GM15510 (cell line): ENCODE measurements around the gene ACVR1B.

Source experiments
- POLR2A ChIP-seq: IDR thresholded peaks from 3 replicates; pipeline ENCODE4 v1.6.1; 2011; ENCODE audit warnings: borderline replicate concordance; ENCODE audit not compliant: insufficient read length; ENCODE audit errors: extremely low read depth

The ACVR1B gene

DNA sequence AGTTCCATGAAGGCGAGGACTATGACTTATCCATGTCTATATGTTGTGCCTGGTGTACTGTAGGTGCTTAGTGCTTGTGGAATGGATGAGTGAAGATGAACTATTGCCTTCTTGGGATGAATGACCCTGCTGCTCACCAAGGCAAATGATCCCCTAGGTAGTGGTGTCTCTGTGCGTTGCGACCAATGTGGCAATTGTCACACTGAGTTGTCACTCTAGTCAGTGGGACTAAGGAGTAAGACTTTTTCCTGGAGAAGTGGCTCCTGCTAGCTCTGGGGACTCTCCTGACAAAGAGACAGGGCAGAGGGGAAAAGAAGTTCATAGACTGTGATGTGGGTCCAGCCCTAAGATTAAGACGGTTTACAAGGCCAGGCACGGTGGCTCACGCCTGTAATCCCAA, 3.4 kb upstream of the ACVR1B start:
- no peak for TF ChIP-seq POLR2A

DNA sequence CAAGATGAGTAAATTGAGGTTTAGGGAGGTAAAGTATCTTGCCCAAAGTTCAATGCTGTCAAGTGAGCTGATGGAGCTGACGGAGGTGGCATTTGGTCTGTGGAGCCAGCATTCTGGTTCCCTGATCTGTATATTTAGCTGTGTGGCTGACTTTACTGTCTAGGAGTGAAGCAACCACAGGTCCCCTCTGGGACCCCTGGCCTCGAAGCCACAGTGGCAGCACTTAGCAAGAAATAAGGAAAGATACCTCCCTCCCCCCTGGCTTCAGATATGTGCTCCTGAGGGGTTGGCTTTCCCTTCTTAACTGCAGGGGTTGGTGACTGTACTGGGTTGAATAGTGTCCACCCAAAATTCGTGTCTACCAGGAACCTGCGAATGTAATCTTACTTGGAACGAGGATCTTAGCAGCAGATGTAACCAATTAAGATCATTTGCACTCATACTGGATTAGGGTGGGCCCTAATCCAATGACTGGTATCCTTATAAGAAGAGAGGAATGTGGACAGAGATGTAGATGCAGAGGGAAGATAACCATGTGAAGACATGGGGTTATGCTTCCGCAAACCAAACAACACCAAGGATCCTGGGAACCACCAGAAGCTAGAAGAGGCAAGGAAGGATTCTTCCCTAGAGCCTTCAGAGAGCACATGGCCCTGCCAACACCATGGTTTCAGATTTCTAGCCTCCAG, 2.0 kb upstream of the ACVR1B start:
- TF ChIP-seq POLR2A, result no peak

DNA sequence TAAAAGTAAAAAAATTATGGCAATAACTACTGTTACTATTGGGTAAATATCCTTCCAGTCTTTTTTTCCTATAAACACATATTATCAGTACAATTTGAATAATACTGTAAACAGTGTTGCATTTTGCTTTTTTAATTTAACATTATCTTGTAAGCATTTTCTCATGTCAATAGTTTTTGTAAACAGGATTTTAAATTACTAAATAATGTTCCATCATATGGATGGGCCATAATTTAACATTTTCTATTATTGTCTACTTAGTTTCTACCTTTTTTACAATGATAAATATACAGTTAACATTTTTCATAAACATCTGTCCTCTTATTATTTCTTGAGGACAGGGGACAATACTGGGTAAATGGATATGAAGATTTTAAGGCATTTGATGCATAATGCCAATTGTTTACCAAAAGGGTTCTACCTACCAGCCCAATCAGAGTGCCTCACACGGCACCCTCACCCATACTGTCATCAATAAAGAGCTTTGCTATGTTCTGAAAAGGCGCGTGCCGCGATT, 759 bp upstream of the ACVR1B start:
- no peak for TF ChIP-seq POLR2A

DNA sequence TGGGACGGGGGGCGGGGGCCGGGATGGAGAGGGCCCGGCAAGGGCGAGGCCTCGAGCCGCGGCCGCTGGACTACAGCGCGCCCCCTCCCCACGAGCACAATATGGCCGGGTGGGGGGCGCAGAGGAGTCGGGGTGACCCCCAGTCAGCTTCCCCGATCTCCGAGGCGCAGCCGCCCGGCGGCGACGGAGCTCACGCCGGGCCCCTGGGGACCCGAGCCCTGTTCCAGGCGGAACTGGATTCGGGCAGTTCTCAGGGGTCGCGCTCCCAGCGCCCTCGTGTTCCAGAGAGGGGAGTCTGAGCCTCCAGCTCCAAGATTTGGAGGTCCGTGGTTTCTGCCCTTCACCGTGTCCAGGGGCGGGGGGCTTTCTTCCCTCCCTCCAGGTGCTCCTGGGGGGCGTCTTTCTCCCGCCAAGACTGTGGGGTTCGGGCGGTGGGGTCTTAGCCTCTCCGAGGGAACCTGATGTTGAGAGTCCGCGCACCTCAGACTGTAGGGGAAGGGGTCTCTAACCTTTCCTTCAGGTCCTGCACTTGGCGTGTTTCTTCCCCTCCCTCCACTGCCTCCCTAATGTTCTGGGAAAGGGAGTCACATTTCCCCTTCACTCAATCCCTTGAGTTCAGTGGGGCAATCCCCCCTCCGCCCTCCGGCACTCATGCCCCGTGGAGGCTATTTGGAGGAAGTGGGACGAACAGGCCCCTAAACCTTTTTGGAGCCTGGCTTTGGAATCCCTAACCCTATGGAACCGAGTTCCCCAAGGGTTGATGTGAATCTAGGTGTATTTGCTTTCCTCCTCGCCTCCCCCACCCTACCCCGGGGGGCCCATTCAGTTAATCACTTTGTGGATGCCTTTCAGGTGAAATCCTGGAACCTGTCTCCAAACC, 584 bp downstream of the ACVR1B start:
- TF ChIP-seq POLR2A, result no peak

DNA sequence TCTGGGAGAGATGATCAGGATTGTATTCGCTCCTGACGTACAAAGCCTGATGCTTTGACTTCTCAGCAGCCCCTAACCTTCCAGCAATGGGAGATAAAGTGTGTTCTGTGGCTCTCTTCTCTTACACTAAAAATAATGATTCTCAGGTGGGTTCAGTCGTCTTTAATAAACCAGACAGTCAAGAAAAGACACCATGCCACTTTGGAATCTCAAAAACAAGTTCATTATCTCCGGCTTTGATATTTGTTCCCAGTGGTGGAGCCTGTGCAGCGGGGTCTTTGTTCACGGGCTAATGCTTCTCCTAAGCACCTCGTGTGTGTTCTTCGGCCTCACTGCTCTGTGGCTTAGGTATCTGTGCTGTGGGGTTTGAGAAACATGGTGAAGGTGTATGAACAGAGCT, 1.6 kb downstream of the ACVR1B start:
- no peak for TF ChIP-seq POLR2A

DNA sequence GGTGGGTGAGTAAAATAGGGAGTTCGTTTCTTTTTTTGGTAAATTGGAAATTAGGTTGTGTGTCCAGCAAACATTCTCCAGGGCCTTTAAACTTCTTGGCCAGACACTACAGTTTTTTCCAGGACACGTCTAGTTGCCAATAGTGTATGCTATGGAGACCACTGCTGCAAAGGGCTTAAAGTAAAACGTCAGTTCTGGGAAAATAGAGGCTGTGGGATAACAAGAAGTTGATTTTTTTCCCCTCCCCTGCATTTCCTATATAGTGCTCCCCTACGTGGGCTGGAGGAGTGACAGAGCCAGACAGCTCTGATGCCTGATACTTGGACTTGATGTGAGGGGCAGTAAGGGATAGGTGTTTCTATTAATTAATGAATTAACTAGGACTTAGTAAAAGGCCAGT, 2.4 kb downstream of the ACVR1B start:
- TF ChIP-seq POLR2A, result no peak

DNA sequence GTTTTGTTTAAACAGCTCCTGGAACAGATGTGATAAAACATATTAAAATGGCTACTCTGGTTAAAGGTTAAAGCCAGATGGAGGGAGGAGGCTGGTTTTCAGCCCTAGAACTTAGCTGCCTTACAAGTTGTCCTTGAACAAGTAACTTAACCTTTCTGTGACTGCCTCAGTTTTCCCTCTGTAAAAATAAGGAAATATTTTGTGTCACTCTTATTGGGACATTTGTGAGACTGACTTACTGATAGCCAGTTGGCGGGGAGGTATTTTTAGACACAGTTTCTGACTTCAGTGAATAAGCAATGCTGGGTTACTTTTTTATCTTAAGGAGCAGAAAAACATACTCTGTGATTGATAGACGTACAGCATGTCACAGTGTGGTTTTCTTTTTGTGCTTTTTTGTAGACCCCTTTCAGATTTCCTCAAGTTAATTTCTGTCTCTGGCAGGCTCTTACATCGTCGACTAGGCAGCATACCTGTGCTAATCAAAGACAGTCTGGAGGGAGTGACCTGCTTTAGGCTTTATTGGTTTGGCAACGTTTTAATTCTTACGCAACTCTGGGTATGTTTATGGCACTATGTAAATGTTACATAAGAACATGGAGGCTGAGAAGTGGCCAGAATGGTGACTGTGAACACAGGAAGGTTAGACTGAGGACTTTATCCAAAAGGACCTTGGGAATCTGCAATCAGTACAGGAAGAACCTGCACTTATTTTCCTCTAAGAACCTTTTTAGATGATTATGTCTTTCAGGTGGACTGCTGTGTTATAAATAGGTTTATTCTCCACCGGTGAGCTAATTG, 3.3 kb downstream of the ACVR1B start:
- no peak for TF ChIP-seq POLR2A

DNA sequence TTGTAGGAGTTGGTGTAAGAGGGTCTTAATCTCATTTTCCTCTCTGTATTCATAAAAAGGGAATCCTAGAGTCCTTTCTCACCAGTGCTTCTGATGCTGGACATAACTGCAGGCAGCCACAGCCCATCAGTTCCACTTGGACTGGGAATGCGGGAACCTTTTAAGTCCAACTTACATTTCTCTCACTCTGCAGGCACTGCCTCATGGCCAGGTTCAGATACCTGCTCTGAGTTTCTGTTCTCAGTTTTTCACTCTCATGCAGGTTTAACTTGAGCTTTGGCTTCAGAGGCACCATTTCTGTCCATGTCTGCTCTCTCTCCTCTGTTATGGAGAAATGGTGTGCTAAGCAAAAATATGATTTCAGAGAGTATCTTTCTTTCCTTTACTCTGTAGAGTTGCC, 4.2 kb downstream of the ACVR1B start:
- TF ChIP-seq POLR2A, result no peak

DNA sequence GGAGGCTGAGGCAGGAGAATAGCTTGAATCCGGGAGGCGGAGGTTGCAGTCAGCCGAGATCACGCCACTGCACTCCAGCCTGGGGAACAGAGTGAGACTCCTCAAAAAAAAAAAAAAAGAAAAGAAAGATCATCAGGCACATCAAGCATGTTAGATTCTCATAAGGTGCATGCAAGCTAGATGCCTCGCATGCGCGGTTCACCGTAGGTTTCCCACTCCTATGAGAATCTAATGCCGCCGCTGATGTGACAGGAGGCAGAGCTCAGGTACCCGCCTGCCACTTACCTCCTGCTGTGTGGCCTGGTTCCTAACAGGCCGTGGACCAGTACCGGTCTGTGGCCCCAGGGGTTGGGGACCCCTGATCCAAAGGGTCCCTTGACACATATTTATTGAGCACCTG, 7.0 kb downstream of the ACVR1B start:
- no peak for TF ChIP-seq POLR2A

DNA sequence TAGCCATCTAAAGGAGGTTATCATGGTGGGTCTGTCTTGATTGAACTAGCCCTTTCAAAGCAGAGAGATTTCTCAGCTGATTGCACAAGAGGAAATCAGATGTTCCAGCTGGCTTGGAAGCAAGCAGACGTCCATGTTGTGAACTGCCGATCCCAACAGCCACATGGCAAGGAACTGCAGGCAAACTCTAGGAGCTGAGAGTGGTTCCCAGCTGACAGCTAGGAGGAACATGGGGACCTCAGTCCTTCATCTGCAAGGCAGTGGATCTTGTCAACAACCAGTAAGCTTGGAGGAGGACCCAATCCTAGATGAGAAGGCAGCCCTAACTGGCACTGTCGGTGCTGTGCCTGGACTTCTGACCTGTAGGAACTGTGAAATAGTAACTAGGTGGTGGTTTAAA, 7.7 kb downstream of the ACVR1B start:
- TF ChIP-seq POLR2A, result no peak

DNA sequence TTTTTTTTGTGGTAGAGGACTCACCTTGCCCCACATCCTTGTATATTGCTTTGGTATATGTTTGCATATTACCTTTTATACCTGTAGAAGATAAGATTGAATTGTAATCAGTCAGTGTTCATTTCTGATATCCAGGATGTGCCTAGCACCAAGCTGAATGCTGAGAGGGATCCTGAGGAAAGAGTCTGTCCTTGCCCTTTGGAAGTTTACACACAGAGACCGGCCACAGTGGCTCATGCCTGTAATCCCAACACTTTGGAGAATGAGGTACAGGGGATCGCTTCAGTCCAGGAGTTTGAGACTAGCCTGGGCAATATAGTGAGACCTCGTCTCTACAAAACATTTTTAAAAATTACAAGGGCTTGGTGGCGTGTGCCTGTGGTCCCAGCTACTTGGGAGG, 8.4 kb downstream of the ACVR1B start:
- no peak for TF ChIP-seq POLR2A

DNA sequence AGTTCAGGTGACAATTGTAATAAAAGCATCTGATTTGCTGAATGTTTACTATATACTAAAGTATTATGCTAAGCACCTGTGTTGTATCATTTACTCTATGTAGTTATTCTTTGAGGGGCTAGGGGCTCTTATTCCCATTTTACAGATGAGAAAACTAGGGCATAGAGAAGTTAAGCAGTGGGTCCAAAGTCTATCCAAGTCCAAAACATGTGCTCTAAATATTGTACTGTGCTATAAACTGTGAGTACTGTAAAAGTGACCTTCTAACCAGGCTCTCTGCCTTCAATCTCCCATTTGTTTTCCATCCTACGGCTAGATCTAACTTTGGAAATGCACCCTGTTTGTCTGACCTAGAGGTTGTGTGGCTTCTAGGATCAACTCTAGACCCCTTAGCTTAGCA, 9.0 kb downstream of the ACVR1B start:
- TF ChIP-seq POLR2A, result no peak

DNA sequence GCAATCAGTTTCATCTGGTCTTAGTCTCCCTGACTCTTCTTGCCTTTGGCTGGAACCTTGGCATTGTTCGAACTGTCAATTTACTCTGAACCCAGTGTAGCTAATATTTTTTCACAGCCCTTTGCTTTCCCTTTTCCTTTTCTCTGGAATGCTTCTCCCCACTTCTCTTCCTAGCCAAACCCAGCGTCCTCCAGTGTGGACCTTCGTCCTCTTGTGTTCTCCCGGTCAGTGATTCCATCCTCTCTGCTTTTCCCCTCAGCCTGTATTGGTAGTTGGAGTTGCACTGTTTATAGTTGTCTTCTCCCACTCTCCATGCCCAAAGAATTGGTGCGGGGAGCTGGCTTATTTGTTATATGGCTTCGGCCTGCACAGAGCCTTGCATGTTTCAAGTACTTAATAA, 9.4 kb downstream of the ACVR1B start:
- no peak for TF ChIP-seq POLR2A

DNA sequence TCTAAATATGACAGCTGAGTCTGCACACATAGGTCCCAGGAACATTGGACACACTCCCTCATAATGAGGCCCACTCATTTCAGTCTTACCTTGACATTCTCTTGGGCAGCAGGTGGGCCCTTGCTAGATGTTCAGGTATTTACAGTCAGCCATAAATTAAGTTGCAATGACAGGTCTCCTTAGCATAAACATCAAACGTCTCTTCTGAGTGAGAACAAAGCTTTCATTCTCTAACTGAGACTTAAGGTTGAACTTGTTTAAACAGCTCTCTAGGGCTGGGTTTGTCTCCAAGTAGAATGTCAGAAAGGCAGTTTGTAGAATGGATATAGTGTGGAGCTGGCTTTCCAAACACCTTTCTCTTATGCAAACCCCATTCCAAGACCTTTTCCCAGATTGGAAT, 10.3 kb downstream of the ACVR1B start:
- no peak for TF ChIP-seq POLR2A

DNA sequence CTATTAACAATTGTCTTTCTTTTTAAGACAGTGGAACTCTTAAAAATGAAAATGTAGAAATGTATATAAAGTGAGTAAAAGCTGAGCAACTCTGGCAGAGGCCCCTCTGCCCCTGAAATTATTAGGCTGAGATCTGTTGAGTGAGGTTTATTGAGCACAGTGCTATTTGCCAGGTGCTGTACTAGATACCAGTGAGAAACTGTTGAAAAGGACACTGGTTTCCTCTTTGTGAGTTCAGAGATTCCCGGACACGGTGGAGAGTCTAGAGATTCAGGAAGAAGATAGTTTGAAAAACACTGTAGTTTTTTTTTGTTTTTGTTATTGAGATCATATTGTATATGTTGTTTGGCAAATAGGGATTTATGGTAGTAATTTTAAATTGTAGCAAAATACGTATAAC, 11.2 kb downstream of the ACVR1B start:
- no peak for TF ChIP-seq POLR2A
